Astrocyte (in vitro differentiated cells and primary cell): ENCODE measurements around the gene WDR7.

Source experiments
- EZH2 ChIP-seq: IDR thresholded peaks from 2 replicates; pipeline ENCODE4 v1.6.1; 2012; ENCODE audit warnings: mild to moderate bottlenecking, low read length, inconsistent platforms; ENCODE audit not compliant: insufficient read depth
- TF ChIP-seq, protein P1 (sequence below): IDR thresholded peaks from 2 replicates; pipeline ENCODE4 v1.5.1; 2011; ENCODE audit warnings: low read depth, mild to moderate bottlenecking, inconsistent platforms, low read length, moderate library complexity; ENCODE audit not compliant: insufficient read depth

DNA sequence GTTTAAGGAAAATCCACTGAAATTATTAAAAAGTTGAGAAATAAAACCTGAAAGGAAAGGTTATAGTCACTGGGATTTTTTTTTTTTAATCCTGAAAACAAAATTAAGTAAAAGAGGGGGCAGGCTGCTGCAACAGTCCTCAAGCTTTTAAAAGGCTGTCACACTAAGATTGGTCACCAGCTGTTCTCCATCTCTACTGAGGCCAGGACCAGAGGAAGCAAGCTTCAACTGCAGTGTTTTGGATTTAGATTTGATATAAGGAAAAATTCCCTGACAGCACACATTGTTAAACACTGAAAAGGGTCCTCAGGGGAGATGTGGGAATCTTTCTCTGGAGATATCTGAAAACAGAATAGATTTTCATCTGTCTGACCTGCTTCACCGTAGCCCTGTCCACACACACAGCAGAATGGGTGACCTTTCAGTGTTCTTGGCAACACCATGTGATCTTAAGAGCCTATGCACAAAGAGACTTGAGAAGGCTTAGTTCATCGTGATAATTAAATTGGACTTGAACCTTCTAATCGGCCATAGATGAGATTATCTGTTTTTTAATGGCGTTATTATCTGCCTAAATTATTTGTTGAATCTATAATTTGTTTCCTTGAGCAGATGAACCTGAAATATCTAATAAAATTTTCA is 363.7 kb downstream of the WDR7 start:
- no peak for TF ChIP-seq EZH2
- TF ChIP-seq, protein P1, sequence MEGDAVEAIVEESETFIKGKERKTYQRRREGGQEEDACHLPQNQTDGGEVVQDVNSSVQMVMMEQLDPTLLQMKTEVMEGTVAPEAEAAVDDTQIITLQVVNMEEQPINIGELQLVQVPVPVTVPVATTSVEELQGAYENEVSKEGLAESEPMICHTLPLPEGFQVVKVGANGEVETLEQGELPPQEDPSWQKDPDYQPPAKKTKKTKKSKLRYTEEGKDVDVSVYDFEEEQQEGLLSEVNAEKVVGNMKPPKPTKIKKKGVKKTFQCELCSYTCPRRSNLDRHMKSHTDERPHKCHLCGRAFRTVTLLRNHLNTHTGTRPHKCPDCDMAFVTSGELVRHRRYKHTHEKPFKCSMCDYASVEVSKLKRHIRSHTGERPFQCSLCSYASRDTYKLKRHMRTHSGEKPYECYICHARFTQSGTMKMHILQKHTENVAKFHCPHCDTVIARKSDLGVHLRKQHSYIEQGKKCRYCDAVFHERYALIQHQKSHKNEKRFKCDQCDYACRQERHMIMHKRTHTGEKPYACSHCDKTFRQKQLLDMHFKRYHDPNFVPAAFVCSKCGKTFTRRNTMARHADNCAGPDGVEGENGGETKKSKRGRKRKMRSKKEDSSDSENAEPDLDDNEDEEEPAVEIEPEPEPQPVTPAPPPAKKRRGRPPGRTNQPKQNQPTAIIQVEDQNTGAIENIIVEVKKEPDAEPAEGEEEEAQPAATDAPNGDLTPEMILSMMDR, result no peak
